Endothelial cell of umbilical vein (primary cell): Measurements from ENCODE around the gene CCSER1. TPM values are rescaled to one million over a fixed set of nuclear protein-coding genes. Genes with fewer than 3 reads are reported as not detected.

ENCODE experiments used
- BruUV-seq: library from RNA; stranded (reverse); fragments of 400-500 nt; replicated peaks from 2 replicates; lab custom pipeline; 2021; lab: Mats Ljungman, UMichigan
- CTCF ChIA-PET: fragments of 300-600, 350-600 bp; sonication (Branson Sonifier 250); formaldehyde crosslinking; loops from one replicate; lab custom pipeline; 2021; ENCODE audit warnings: antibody characterized with exemption, inconsistent platforms; lab: Charles Lee
- POLR2A ChIA-PET: fragments of 300-600, 350-600 bp; sonication (Branson Sonifier 250); formaldehyde crosslinking; loops from one replicate; lab custom pipeline; 2021; ENCODE audit warnings: antibody characterized with exemption, inconsistent platforms; lab: Charles Lee
- DNase-seq: peaks from one replicate; pipeline ENCODE4 v3.0.0-alpha.2; 2011; ENCODE audit warnings: low read depth, low spot score
- FAIRE-seq: peaks from 2 replicates; lab custom pipeline; 2011; peaks lifted over from hg19 to GRCh38; lab: Jason Lieb, UNC
- H2AFZ ChIP-seq: 2 replicates; pipeline ENCODE4 v1.6.0; 2012; ENCODE audit warnings: low read depth, low read length, control low read depth, inconsistent platforms
- H3K27ac ChIP-seq: 2 replicates; pipeline ENCODE4 v1.5.1; 2011; ENCODE audit warnings: low read depth, mild to moderate bottlenecking, control low read depth, low read length, moderate library complexity; ENCODE audit not compliant: insufficient read depth
- H3K27me3 ChIP-seq, 2 experiments: 2 replicates each; pipeline versions ENCODE4 v1.6.0 to v1.6.1; 2011; ENCODE audit warnings: low read length in 2 of 2, mixed read lengths in 1 of 2; ENCODE audit not compliant: control insufficient read depth in 2 of 2, insufficient read depth in 2 of 2
- H3K36me3 ChIP-seq, 2 experiments: 2 replicates in 1 of 2; 3 replicates in 1 of 2; pipeline ENCODE4 v1.5.1; 2011; ENCODE audit warnings: low read length in 2 of 2, mild to moderate bottlenecking in 1 of 2, moderate library complexity in 1 of 2; ENCODE audit not compliant: control insufficient read depth in 2 of 2, insufficient read depth in 2 of 2; ENCODE audit errors: extremely low read depth in 1 of 2
- H3K4me1 ChIP-seq: 3 replicates; pipeline ENCODE4 v1.5.1; 2011; ENCODE audit warnings: mild to moderate bottlenecking, low read length; ENCODE audit not compliant: control insufficient read depth, insufficient read depth; ENCODE audit errors: extremely low read depth
- H3K4me2 ChIP-seq: 2 replicates; pipeline ENCODE4 v1.6.1; 2011; ENCODE audit warnings: low read length, control low read depth, mixed read lengths; ENCODE audit not compliant: insufficient read depth
- H3K4me3 ChIP-seq, 3 experiments: fragments of 200-600 bp in 1 of 3; sonication (generic), shearing (Covaris generic) in 1 of 3; replicated peaks in 1 of 3; 2 replicates each; pipeline ENCODE4 v1.5.1; 2011 to 2016; ENCODE audit warnings: control low read depth in 3 of 3, low read length in 3 of 3, mild to moderate bottlenecking in 2 of 3, inconsistent platforms in 1 of 3, low read depth in 1 of 3, moderate library complexity in 1 of 3; ENCODE audit not compliant: insufficient read depth in 1 of 3
- H3K79me2 ChIP-seq: 2 replicates; pipeline ENCODE4 v1.6.0; 2012; ENCODE audit warnings: low read length, inconsistent platforms; ENCODE audit not compliant: control insufficient read depth, insufficient read depth
- H3K9ac ChIP-seq: replicated peaks from 2 replicates; pipeline ENCODE3; 2011; ENCODE audit warnings: low read length, control low read depth; ENCODE audit not compliant: insufficient read depth; ENCODE audit errors: extremely low read depth
- H3K9me1 ChIP-seq: replicated peaks from 3 replicates; pipeline ENCODE4 v1.6.0; 2011; ENCODE audit warnings: mild to moderate bottlenecking, low read length; ENCODE audit not compliant: control insufficient read depth, insufficient read depth; ENCODE audit errors: extremely low read depth
- H3K9me3 ChIP-seq: replicated peaks from 2 replicates; pipeline ENCODE4 v1.5.1; 2012; ENCODE audit warnings: low read length, inconsistent platforms; ENCODE audit not compliant: control insufficient read depth, insufficient read depth
- H4K20me1 ChIP-seq: replicated peaks from 2 replicates; pipeline ENCODE3; 2011; ENCODE audit warnings: mild to moderate bottlenecking, low read length; ENCODE audit not compliant: control insufficient read depth, insufficient read depth; ENCODE audit errors: extremely low read depth
- CTCF ChIP-seq, 2 donors: IDR thresholded peaks; 1 replicate in 1 of 2; 2 replicates in 1 of 2; pipeline ENCODE4 v1.5.1; 2011; ENCODE audit warnings: low read length in 2 of 2, mild to moderate bottlenecking in 2 of 2, moderate library complexity in 2 of 2, control low read depth in 1 of 2, inconsistent platforms in 1 of 2, low read depth in 1 of 2; ENCODE audit not compliant: insufficient read depth in 1 of 2; ENCODE audit errors: extremely low read depth in 1 of 2
- EZH2 ChIP-seq: IDR thresholded peaks from 2 replicates; pipeline ENCODE4 v1.6.1; 2012; ENCODE audit warnings: borderline replicate concordance, low read depth, mild to moderate bottlenecking, moderate library complexity, low read length, inconsistent platforms; ENCODE audit not compliant: severe bottlenecking
- FOS ChIP-seq: IDR thresholded peaks from 2 replicates; pipeline ENCODE4 v1.6.1; 2011; ENCODE audit warnings: mild to moderate bottlenecking, low read length, moderate library complexity, borderline replicate concordance; ENCODE audit not compliant: insufficient read depth
- GATA2 ChIP-seq: IDR thresholded peaks from 2 replicates; pipeline ENCODE4 v1.7.0; 2011; ENCODE audit warnings: low read depth, mild to moderate bottlenecking, moderate library complexity, mixed read lengths, low read length; ENCODE audit not compliant: insufficient read length, insufficient read depth
- JUN ChIP-seq: IDR thresholded peaks from 2 replicates; pipeline ENCODE4 v1.6.1; 2011; ENCODE audit warnings: borderline replicate concordance, low read depth; ENCODE audit not compliant: insufficient read length, insufficient read depth
- MYC ChIP-seq: IDR thresholded peaks from one replicate; pipeline ENCODE4 v1.6.1; 2011; ENCODE audit warnings: mild to moderate bottlenecking, low read depth, low read length
- POLR2A ChIP-seq: IDR thresholded peaks from 2 replicates; pipeline ENCODE4 v1.6.1; 2012; ENCODE audit warnings: low read depth, mild to moderate bottlenecking, control low read depth, low read length
- POLR2AphosphoS5 ChIP-seq: IDR thresholded peaks from 2 replicates; pipeline ENCODE4 v1.6.1; 2012; ENCODE audit warnings: low read depth, mild to moderate bottlenecking, control low read depth, low read length, moderate library complexity; ENCODE audit not compliant: insufficient read depth
- dilution Hi-C: fragments of 300-500 bp; cut with MboI; formaldehyde crosslinking; loops from one replicate; pipeline ENCODE4 v1.15.0; 2019; ENCODE audit warnings: low sequenced_read_pairs; ENCODE audit not compliant: extremely low pct_ligation_motif_present
- intact Hi-C: fragments of 100-400 bp; cut with micrococcal nuclease; formaldehyde crosslinking; loops from one replicate; pipeline ENCODE4 v1.10.0; 2022
- polyA plus RNA-seq, 4 experiments: library from polyadenylated mRNA; depleted of rRNA in 3 of 4; stranded (reverse) in 3 of 4; unstranded in 1 of 4; fragments of >200 nt; gene quantifications; 2 replicates each; pipeline versions ENCODE4 v1.2.1 to v1.2.3, GENCODE V29; 2011 to 2012; ENCODE audit warnings: missing spikeins in 1 of 4
- total RNA-seq: library from RNA; stranded (reverse); gene quantifications from 2 replicates; pipeline ENCODE4 v1.2.3, GENCODE V29; 2021
- TF ChIP-seq, protein P1 (sequence below): IDR thresholded peaks from 2 replicates; pipeline ENCODE4 v1.6.1; 2011; ENCODE audit not compliant: insufficient read depth, insufficient read length

The CCSER1 gene
- total and polyA plus RNA-seq, 2 donors (not counting 3 experiments of a cell fraction or from before 2014, with no cell fraction given): 0.11 to 1.8 TPM

- Histone ChIP-seq H3K9me1 (no peaks in the 10 kb centered on the region), H3K4me1 (no peaks in the 10 kb centered on the region), H3K79me2 (no peaks in the 10 kb centered on the region), H3K36me3 (no peaks in the 10 kb centered on the region), H3K4me2 (no peak overlapping the region), H4K20me1 (no peaks in the 10 kb centered on the region), H3K4me3 (no peak overlapping the region), H2AFZ (no peak overlapping the region), H3K9me3 (no peaks in the 10 kb centered on the region), H3K27me3 (no peaks in the 10 kb centered on the region), H3K27ac (no peak overlapping the region), H3K9ac (no peak overlapping the region)
- FAIRE-seq (no peak), DNase-seq (no peak)
- ChIA-PET POLR2A (no interaction called here), CTCF (no interaction called here)
- intact Hi-C loops: no loop called here
- no TSS peak for BruUV-seq
- dilution Hi-C loops: no loop called here
- no peak for TF ChIP-seq POLR2A
- no peak for TF ChIP-seq JUN
- no peak for TF ChIP-seq POLR2AphosphoS5
- TF ChIP-seq, protein P1, sequence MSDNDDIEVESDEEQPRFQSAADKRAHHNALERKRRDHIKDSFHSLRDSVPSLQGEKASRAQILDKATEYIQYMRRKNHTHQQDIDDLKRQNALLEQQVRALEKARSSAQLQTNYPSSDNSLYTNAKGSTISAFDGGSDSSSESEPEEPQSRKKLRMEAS: no peak
- TF ChIP-seq CTCF (IDR thresholded peaks at IDR 0.05; ENCODE audit: extremely low read depth in 1 of 2, insufficient read depth in 1 of 2, low read depth in 1 of 2, low read length in 2 of 2): no peak
- TF ChIP-seq MYC: no peak
- no peak for TF ChIP-seq EZH2
- TF ChIP-seq FOS: no peak
- TF ChIP-seq GATA2: no peak
Observed at GRCh38 chr4:90730752-90731151, 603.6 kb downstream of the CCSER1 start.
